Measurements from ENCODE around the gene NGEF.
A peak's percentile ranks its signal among the peaks of the same experiment; 100 is the strongest.

NGEF gene

DNA sequence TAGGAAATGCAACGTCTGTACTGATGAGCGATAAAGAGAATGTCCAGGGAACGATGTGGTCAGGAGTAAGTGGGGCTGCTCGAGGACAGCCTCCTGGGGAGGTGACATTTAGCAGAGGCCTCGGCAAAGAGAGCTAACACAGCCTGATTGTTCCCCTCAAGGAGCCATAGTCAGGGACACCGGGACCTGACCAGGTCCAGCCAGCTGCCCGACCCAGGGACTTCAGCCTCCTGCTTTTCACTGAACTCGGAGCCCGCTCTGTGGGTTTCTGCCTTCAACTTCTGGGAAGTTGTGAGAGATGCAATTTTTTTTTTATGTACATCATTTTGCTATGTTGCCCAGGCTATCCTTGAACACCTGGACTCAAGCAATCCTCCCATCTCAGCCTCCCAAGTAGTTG, 29.5 kb upstream of the NGEF start:
- DNase-seq (ENCODE audit: low read depth): no peak
- TF ChIP-seq, protein P1, sequence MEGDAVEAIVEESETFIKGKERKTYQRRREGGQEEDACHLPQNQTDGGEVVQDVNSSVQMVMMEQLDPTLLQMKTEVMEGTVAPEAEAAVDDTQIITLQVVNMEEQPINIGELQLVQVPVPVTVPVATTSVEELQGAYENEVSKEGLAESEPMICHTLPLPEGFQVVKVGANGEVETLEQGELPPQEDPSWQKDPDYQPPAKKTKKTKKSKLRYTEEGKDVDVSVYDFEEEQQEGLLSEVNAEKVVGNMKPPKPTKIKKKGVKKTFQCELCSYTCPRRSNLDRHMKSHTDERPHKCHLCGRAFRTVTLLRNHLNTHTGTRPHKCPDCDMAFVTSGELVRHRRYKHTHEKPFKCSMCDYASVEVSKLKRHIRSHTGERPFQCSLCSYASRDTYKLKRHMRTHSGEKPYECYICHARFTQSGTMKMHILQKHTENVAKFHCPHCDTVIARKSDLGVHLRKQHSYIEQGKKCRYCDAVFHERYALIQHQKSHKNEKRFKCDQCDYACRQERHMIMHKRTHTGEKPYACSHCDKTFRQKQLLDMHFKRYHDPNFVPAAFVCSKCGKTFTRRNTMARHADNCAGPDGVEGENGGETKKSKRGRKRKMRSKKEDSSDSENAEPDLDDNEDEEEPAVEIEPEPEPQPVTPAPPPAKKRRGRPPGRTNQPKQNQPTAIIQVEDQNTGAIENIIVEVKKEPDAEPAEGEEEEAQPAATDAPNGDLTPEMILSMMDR (conservative IDR thresholded peaks at IDR 0.05; ENCODE audit: low read length): no peak
- H3K4me3 ChIP-seq (ENCODE audit: low read length): no peak overlapping the region

DNA sequence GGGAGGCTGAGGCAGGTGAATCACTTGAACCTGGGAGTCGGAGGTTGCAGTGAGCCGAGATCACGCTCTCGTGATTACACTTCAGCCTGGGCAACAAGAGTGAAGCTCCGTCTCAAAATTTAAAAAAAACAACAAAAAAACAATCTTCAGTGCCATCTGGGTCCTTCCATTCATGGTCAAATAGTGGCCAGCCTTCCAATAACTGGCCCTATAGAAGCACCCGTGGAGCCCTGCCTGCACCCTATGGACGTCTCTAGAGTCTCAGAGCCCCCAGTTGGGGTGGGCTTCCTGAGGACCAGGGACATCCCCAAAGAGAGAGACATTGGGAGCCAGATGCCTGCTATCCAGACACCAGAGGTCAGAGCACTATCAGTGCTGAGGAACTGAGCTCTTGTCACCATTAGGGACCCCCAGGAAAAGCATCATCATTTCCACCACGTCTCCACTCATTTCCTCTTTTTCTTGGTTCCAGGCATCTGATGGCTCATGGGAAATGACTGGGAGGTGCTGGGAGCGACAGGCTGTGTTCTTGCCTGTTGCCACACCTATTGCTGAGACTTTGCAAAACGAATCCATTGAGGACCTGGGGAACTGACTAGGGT, 28.8 kb upstream of the NGEF start:
- no peak overlapping the region for H3K4me3 ChIP-seq (ENCODE audit: low read length)
- TF ChIP-seq, protein P1 (conservative IDR thresholded peaks at IDR 0.05; ENCODE audit: low read length): no peak
- DNase-seq (ENCODE audit: low read depth): no peak

DNA sequence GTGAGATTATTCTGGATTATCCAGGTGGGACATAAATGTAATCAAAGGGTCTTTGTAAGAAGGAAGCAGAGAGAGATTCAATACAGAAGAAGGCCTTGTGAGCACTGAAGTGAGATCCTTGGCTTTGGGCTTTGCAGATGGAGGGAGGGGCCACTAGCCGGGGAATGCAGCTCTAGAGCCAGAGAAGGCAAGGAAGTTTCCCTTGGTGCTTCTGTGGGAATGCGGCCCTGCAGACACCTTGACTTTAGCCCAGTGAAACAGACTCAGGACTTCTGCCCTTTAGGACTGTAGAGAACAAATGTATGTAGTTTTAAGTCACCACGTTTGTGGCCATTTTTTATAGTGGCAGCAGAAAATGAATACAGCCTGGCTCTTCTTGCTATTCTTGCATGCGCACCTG, 27.5 kb upstream of the NGEF start:
- TF ChIP-seq, protein P1 (conservative IDR thresholded peaks at IDR 0.05; ENCODE audit: low read length): no peak
- DNase-seq (ENCODE audit: low read depth): no peak
- H3K4me3 ChIP-seq (ENCODE audit: low read length): no peak overlapping the region

DNA sequence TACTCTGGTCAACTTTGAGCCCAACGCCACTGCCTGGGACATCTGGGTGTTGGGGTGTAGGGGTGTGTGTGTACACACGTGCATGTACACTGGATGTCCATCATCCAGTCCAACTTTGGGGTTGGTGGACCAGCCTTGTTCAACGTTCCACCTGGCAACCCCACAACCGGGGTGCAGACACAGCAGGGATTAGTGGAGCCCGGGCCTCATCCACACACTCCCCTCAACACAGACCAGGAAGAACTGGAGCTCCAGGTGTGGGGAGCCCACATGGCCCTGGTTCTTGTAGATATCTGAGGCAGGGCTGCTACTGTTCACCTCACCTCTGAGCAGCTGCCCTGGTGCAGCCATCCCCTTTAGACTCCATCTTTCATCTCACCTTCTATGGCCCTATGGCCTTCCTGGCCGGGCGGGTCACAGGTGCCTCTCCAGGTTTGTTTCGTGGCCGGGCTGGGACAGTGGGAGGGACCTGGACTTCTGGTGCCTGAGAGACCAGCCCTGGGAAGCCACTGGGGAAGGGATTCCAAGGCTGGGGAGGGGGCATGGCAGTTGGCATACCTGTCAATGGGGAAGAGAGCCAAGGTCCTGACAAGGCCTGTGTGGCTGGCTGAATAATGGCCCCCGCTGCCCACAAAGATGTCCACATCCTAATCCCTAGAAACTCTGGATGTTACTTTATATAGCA, 26.9 kb upstream of the NGEF start:
- DNase-seq (ENCODE audit: low read depth): no peak
- TF ChIP-seq, protein P1 (conservative IDR thresholded peaks at IDR 0.05; ENCODE audit: low read length): no peak
- no peak overlapping the region for H3K4me3 ChIP-seq (ENCODE audit: low read length)

DNA sequence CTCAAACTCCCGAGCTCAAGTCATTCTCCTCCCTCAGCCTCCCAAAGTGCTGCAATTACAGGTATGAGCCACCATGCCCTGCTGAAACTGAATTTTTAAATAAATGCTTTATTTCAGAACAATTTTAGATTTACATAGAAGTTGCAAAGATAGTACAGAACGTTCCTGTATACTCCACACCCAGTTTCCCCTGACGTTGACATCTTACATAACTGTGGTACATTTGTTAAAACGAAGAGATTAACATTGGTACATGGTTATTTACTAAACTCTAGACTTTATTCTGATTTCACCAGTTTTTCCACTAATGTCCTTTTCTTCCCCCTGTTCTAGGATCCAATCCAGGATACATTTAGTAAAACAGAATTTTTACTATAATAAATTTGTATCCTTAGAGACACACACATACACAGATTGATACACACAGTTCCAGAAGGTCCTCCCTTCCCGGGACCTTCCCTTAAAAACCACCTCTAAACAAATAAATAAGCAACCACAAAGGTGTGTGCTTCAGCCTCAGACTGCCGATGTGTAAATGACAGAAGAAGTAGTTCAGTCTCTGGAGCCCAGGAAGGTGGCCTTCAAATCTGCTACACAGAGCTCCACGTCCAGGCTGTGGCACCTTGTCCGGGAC, 26.3 kb upstream of the NGEF start:
- TF ChIP-seq, protein P1 (conservative IDR thresholded peaks at IDR 0.05; ENCODE audit: low read length): no peak
- no peak overlapping the region for H3K4me3 ChIP-seq (ENCODE audit: low read length)
- no peak for DNase-seq (ENCODE audit: low read depth)

DNA sequence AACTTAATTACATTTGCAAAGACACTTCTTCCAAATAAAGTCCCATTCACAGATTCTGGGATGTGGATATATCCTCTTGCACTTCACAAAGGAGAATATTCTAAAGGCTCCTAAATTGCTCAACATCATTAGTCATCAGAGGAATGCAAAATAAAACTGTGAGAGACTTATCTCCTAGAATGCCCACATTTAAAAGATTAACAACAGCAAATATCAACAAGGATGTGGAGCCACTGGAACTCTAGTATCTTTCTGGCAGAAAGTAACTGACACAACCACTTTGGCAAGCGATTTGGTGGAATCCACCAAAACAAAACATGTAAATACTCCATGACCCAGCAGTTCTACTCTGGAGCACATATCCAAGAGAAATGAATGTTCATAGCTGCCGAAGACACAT, 24.0 kb upstream of the NGEF start:
- DNase-seq (ENCODE audit: low read depth): peak; percentile 53
- no peak overlapping the region for H3K4me3 ChIP-seq (ENCODE audit: low read length)
- TF ChIP-seq, protein P1 (conservative IDR thresholded peaks at IDR 0.05; ENCODE audit: low read length): no peak

All from AG10803 (cell line).